A549 (cell line): ENCODE data around the gene CLCC1. TPM values are rescaled to one million over a fixed set of nuclear protein-coding genes. Genes with fewer than 3 reads are reported as not detected.

Experiments used
- ATAC-seq, 2 experiments: fragments of 200-7000 bp in 1 of 2; fragments of >200 bp in 1 of 2; cut with Nextera tagmentation in 1 of 2; cut with Tn5 transposase in 1 of 2; 3 replicates each; pipeline versions ENCODE4 v1.8.0 to v1.9.1; 2018 to 2020; ENCODE audit warnings: mild to moderate bottlenecking in 1 of 2, moderate library complexity in 1 of 2
- CTCF ChIA-PET: fragments of 300-600 bp; sonication (Branson Sonifier 250); formaldehyde crosslinking; extraction: SDS; loops from one replicate; lab custom pipeline; 2021; ENCODE audit warnings: antibody characterized with exemption, inconsistent platforms; lab: Yijun Ruan, JAX
- POLR2A ChIA-PET: fragments of 350-600 bp; formaldehyde crosslinking; extraction: SDS; loops from one replicate; lab custom pipeline; 2021; ENCODE audit warnings: antibody characterized with exemption, inconsistent platforms; lab: Yijun Ruan, JAX
- DNase-seq, 2 experiments: peaks; one replicate each; pipeline versions ENCODE4 v3.0.0 to v3.0.0-alpha.2; 2011 to 2016; ENCODE audit warnings: low read depth in 1 of 2, low spot score in 1 of 2
- FAIRE-seq: peaks from 2 replicates; lab custom pipeline; 2011; peaks lifted over from hg19 to GRCh38; lab: Jason Lieb, UNC
- H3K27ac ChIP-seq, 2 experiments: fragments of >200 bp; sonication (Bioruptor Twin); formaldehyde crosslinking; 3 replicates each; pipeline ENCODE4 v1.5.1; 2016 to 2017
- H3K4me1 ChIP-seq: fragments of >200 bp; sonication (Bioruptor Twin); formaldehyde crosslinking; 3 replicates; pipeline ENCODE4 v1.6.1; 2016
- H3K4me2 ChIP-seq: fragments of >200 bp; sonication (Bioruptor Twin); formaldehyde crosslinking; 3 replicates; pipeline ENCODE4 v1.6.1; 2016
- H3K4me3 ChIP-seq: fragments of >200 bp; sonication (Bioruptor Twin); formaldehyde crosslinking; 3 replicates; pipeline ENCODE4 v1.5.1; 2016
- H3K9me3 ChIP-seq: fragments of >200 bp; sonication (Bioruptor Twin); formaldehyde crosslinking; 3 replicates; pipeline ENCODE4 v1.6.1; 2016
- BCL3 ChIP-seq: fragments of >200 bp; sonication (Bioruptor Twin); formaldehyde crosslinking; IDR thresholded peaks from 3 replicates; pipeline ENCODE4 v1.6.1; 2016
- BHLHE40 ChIP-seq: IDR thresholded peaks from 2 replicates; pipeline ENCODE4 v1.6.1; 2012; ENCODE audit warnings: low read depth, low read length, inconsistent platforms
- CBX8 ChIP-seq: fragments of 200-600 bp; sonication (generic); IDR thresholded peaks from 2 replicates; pipeline ENCODE4 v1.6.1; 2016
- CHD4 ChIP-seq: fragments of 200-600 bp; sonication (generic); IDR thresholded peaks from 2 replicates; pipeline ENCODE4 v1.6.1; 2016; ENCODE audit warnings: antibody characterized with exemption, mild to moderate bottlenecking, borderline replicate concordance
- CTCF ChIP-seq: fragments of >200 bp; sonication (Bioruptor Twin); formaldehyde crosslinking; IDR thresholded peaks from 3 replicates; pipeline ENCODE4 v1.5.1; 2016
- E2F6 ChIP-seq: IDR thresholded peaks from 2 replicates; pipeline ENCODE4 v1.6.1; 2012; ENCODE audit warnings: low read depth, borderline replicate concordance
- EHMT2 ChIP-seq: fragments of 200-600 bp; sonication (generic); IDR thresholded peaks from 2 replicates; pipeline ENCODE4 v1.6.1; 2016; ENCODE audit warnings: antibody characterized with exemption, low read depth, mild to moderate bottlenecking, moderate library complexity
- FOSL2 ChIP-seq, 2 experiments: fragments of 450-650 bp in 1 of 2; fragments of >200 bp in 1 of 2; sonication (Bioruptor Twin) in 1 of 2; formaldehyde crosslinking; IDR thresholded peaks; 2 replicates each; pipeline versions ENCODE4 v1.5.0 to v1.6.1; 2016 to 2020; ENCODE audit warnings: mild to moderate bottlenecking in 1 of 2, moderate library complexity in 1 of 2
- FOXS1 ChIP-seq: fragments of 250-450 bp; sonication (Bioruptor Pico); IDR thresholded peaks from 2 replicates; pipeline ENCODE4 v1.5.0; 2020; ENCODE audit warnings: mild to moderate bottlenecking, moderate library complexity
- GATA3 ChIP-seq: IDR thresholded peaks from 2 replicates; pipeline ENCODE4 v1.6.1; 2012; ENCODE audit warnings: borderline replicate concordance
- HDAC2 ChIP-seq: fragments of 200-600 bp; sonication (generic); IDR thresholded peaks from 2 replicates; pipeline ENCODE4 v1.6.1; 2016
- HEYL ChIP-seq: fragments of 250-450 bp; sonication (Bioruptor Pico); IDR thresholded peaks from 2 replicates; pipeline ENCODE4 v1.8.0; 2021; ENCODE audit warnings: mild to moderate bottlenecking, moderate library complexity
- HMGXB4 ChIP-seq: fragments of 250-450 bp; sonication (Bioruptor Pico); IDR thresholded peaks from 2 replicates; pipeline ENCODE4 v1.5.0; 2021; ENCODE audit warnings: mild to moderate bottlenecking, moderate library complexity, borderline replicate concordance
- HOXA7 ChIP-seq: fragments of 250-450 bp; sonication (Bioruptor Pico); IDR thresholded peaks from 2 replicates; pipeline ENCODE4 v1.5.0; 2020; ENCODE audit warnings: mild to moderate bottlenecking, moderate library complexity
- HOXB5 ChIP-seq: fragments of 250-450 bp; sonication (Bioruptor Pico); IDR thresholded peaks from 2 replicates; pipeline ENCODE4 v1.5.0; 2020; ENCODE audit warnings: mild to moderate bottlenecking, moderate library complexity
- JUN ChIP-seq, 2 experiments: fragments of >200 bp; sonication (Bioruptor Twin); formaldehyde crosslinking; IDR thresholded peaks; 2 replicates in 1 of 2; 3 replicates in 1 of 2; pipeline ENCODE4 v1.6.1; 2016 to 2017
- JUNB ChIP-seq: fragments of >200 bp; sonication (Bioruptor Twin); formaldehyde crosslinking; IDR thresholded peaks from 2 replicates; pipeline ENCODE4 v1.6.1; 2016
- KDM1A ChIP-seq: fragments of 200-600 bp; sonication (generic); IDR thresholded peaks from 2 replicates; pipeline ENCODE4 v1.6.1; 2016; ENCODE audit warnings: low read depth, mild to moderate bottlenecking
- MAX ChIP-seq: IDR thresholded peaks from 2 replicates; pipeline ENCODE4 v1.6.1; 2012
- NFE2L2 ChIP-seq: fragments of 150-350 bp; conservative IDR thresholded peaks from 2 replicates; pipeline ENCODE4 v1.6.1; 2014; ENCODE audit warnings: low read length
- NPAS2 ChIP-seq: fragments of 250-450 bp; sonication (Bioruptor Pico); IDR thresholded peaks from 2 replicates; pipeline ENCODE4 v1.8.0; 2022; ENCODE audit warnings: mild to moderate bottlenecking, moderate library complexity, borderline replicate concordance
- PBX3 ChIP-seq: IDR thresholded peaks from 2 replicates; pipeline ENCODE4 v1.6.1; 2012
- POLR2A ChIP-seq: IDR thresholded peaks from 2 replicates; pipeline ENCODE4 v1.6.1; 2012; ENCODE audit warnings: mild to moderate bottlenecking, low read length
- POLR2AphosphoS2 ChIP-seq: conservative IDR thresholded peaks from 2 replicates; pipeline ENCODE4 v1.6.1; 2012; ENCODE audit warnings: low read length, improper control_type of control experiment, inconsistent platforms
- RARB ChIP-seq: fragments of 250-450 bp; sonication (Bioruptor Pico); IDR thresholded peaks from 2 replicates; pipeline ENCODE4 v1.8.0; 2021; ENCODE audit warnings: mild to moderate bottlenecking, moderate library complexity
- RNF2 ChIP-seq: fragments of 200-600 bp; sonication (generic); IDR thresholded peaks from 2 replicates; pipeline ENCODE4 v1.6.1; 2016; ENCODE audit warnings: low read depth, mild to moderate bottlenecking, antibody characterized with exemption, moderate library complexity, borderline replicate concordance
- SMC3 ChIP-seq: fragments of >200 bp; sonication (Bioruptor Twin); formaldehyde crosslinking; IDR thresholded peaks from 3 replicates; pipeline ENCODE4 v1.6.1; 2018; ENCODE audit warnings: inconsistent platforms
- SREBF2 ChIP-seq: fragments of 450-650 bp; IDR thresholded peaks from 2 replicates; pipeline ENCODE4 v1.6.1; 2014; ENCODE audit warnings: mild to moderate bottlenecking, moderate library complexity
- USF2 ChIP-seq: fragments of 450-650 bp; IDR thresholded peaks from 2 replicates; pipeline ENCODE4 v1.6.1; 2014; ENCODE audit warnings: antibody characterized with exemption
- ZC3H11A ChIP-seq: fragments of 450-650 bp; IDR thresholded peaks from 2 replicates; pipeline ENCODE4 v1.6.1; 2014; ENCODE audit warnings: antibody characterized with exemption, mild to moderate bottlenecking
- ZNF302 ChIP-seq: fragments of 250-450 bp; sonication (Bioruptor Pico); IDR thresholded peaks from 2 replicates; pipeline ENCODE4 v1.9.0; 2021; ENCODE audit warnings: inconsistent platforms, mild to moderate bottlenecking, moderate library complexity
- WGBS: methylation state at CpG from one replicate; pipeline ENCODE4 v1.1.6; 2017; ENCODE audit errors: missing lambda C conversion rate; 5-methylcytosine and 5-hydroxymethylcytosine counted together
- polyA plus RNA-seq, 4 experiments: library from polyadenylated mRNA; depleted of rRNA in 3 of 4; stranded (reverse); fragments of >200 nt; fragmentation: RNase III in 1 of 4; extraction: RNeasy Plus Mini Kit Qiagen cat#74134 plus additional on column Dnase treatment in 1 of 4; gene quantifications; 2 replicates in 3 of 4; 3 replicates in 1 of 4; pipeline ENCODE4 v1.2.3, GENCODE V29; 2011 to 2017

The CLCC1 gene
- polyA plus RNA-seq, 2 of the 4 experiments (the other 2 are of a cell fraction), result 19.1 to 41.0 TPM

GRCh38 chr1:108960719-108961118, 2.6 kb downstream of the CLCC1 start:
- ChIA-PET POLR2A (interaction anchor here (0.8 kb wide), 1 partner anchor 81 kb away, joined by 3 read pairs; the partner anchor contains the start of gene WDR47), CTCF (no interaction called here)
- H3K4me3 ChIP-seq, result no peak overlapping the region
- TF ChIP-seq CHD4 (no peak), USF2 (no peak), NPAS2 (CRISPR knock-in tag) (no peak), KDM1A (no peak), POLR2A (no peak), ZC3H11A (no peak), NFE2L2 (no peak), RNF2 (no peak), POLR2AphosphoS2 (no peak), HEYL (no peak), MAX (no peak), CBX8 (no peak), CTCF (no peak), HOXA7 (CRISPR knock-in tag) (no peak), EHMT2 (no peak), JUNB (no peak), SREBF2 (no peak), JUN (IDR thresholded peaks at IDR 0.05) (no peak)
- H3K9me3 ChIP-seq, result no peaks in the 10 kb centered on the region
- ATAC-seq (no peak), DNase-seq (no peak), FAIRE-seq (no peak)
- H3K4me1 ChIP-seq, result peaks cover 11% of the 10 kb centered on the region; the same call in 2 of the 3 replicates
- H3K4me2 ChIP-seq, result no peak overlapping the region
- 87% methylated on average over 5 of the region's 5 CpGs for WGBS
- H3K27ac ChIP-seq, result no peak overlapping the region

GRCh38 chr1:108957888-108958287, 5.4 kb downstream of the CLCC1 start:
- DNase-seq (no peak), ATAC-seq (no peak), FAIRE-seq (no peak)
- Histone ChIP-seq H3K4me1 (peaks cover 7% of the 10 kb centered on the region; the same call in 2 of the 3 replicates), H3K9me3 (no peaks in the 10 kb centered on the region), H3K27ac (no peak overlapping the region), H3K4me3 (no peak overlapping the region), H3K4me2 (no peak overlapping the region)
- 93% methylated on average over 5 of the region's 5 CpGs for WGBS
- TF ChIP-seq FOXS1 (no peak), ZNF302 (no peak), HDAC2 (no peak), RNF2 (no peak), KDM1A (no peak), BHLHE40 (no peak), BCL3 (no peak), HMGXB4 (CRISPR knock-in tag) (no peak), RARB (no peak), POLR2AphosphoS2 (no peak), FOSL2 (IDR thresholded peaks at IDR 0.05) (no peak), FOSL2 (CRISPR knock-in tag; IDR thresholded peaks at IDR 0.05) (no peak), GATA3 (no peak), HOXA7 (CRISPR knock-in tag) (no peak), PBX3 (no peak), HOXB5 (CRISPR knock-in tag) (no peak), SMC3 (no peak), E2F6 (no peak)
- ChIA-PET CTCF (interaction anchor here (0.6 kb wide), 1 partner anchor 44 kb away, joined by 3 read pairs; no protein-coding TSS in a partner anchor), POLR2A (no interaction called here)
